ENCODE data around the gene ENPP3.
"Not testable (repeated sequence)": the region's sequence is repeated elsewhere in the genome, so short reads cannot be mapped to it uniquely, and the experiment has no call there.

The ENPP3 gene

DNA sequence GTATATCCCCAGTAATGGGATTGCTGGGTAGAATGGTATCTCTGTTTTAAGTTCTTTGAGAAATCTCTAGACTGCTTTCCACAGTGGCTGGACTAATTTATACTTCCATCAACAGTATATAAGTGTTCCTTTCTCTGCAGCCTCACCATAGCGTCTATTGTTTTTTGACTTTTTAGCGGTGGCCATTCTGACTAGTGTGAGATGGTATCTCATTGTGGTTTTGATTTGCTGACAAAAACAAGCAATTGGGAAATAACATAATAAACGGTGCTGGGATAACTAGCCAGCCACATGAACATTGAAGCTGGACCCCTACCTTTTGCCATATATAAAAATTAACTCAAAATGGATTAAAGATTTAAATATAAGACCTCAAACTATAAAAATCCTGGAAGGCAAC lies 49.9 kb downstream of the ENPP3 start:
- no peak for DNase-seq (ENCODE audit: low read depth)

DNA sequence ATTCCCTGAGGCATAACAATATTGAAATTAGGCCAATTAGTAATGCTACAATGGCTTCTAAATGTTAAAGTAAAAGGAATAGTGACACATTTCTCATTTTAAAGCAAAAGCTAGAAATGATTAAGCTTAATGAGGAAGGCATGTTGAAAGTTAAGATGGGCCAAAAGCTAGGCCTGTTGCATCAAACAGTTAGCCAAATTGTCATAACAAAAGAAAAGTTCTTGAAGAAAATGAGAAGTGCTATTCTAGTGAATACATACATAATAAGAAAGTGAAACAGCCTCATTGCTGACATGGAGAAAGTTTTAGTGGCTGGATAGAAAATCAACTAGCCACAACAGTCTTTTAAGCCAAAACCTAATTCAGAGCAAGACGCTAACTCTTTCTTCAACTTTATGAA lies 51.2 kb downstream of the ENPP3 start:
- DNase-seq (ENCODE audit: low read depth), result no peak

DNA sequence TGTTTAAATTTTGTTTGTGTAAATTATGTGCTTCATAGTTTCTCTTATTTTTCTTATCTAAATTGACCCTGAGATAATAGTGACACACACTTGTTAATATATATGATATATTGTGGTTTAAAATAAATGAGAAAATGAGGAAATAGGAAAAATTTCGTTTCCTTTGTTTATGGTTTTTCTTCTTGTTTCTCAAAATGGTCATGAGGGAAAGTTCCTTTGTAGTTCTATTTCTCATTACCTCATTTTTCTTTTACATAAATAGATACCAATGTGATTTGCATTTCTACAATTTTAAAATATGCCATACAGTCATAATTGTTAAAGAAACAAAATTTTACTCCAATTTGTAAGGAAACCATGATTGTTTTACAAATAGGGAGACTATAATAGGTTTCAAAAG lies 54.9 kb downstream of the ENPP3 start:
- DNase-seq (ENCODE audit: low read depth), result no peak

DNA sequence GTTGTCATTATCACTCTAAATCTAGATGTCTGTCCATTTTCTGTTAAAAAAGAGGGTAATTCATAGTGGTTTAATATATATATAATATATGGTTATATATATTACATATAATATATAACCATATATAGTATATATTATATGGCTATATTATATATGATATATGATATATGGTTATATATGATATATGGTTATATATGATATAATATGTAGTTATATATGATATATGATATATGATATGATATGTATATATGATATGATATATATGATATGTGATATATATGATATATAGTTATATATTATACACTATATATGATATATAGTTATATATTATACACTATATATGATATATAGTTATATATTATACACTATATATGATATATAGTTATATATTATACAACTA lies 55.5 kb downstream of the ENPP3 start:
- no peak for DNase-seq (ENCODE audit: low read depth)

DNA sequence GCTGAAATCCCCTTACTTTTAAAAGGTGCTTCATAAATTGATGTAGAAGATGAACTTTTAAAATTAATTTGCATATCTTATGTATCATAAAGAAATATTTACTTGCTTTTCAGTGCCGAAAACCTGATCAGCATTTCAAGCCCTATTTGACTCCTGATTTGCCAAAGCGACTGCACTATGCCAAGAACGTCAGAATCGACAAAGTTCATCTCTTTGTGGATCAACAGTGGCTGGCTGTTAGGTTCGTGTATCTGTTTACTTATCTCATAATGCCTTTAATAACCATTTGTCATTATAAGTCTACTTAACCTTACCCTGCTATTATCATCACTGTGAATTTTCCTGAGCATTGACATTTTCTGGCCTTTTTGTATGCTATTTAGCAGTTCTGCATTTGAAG lies 56.3 kb downstream of the ENPP3 start:
- DNase-seq (ENCODE audit: low read depth), result no peak

DNA sequence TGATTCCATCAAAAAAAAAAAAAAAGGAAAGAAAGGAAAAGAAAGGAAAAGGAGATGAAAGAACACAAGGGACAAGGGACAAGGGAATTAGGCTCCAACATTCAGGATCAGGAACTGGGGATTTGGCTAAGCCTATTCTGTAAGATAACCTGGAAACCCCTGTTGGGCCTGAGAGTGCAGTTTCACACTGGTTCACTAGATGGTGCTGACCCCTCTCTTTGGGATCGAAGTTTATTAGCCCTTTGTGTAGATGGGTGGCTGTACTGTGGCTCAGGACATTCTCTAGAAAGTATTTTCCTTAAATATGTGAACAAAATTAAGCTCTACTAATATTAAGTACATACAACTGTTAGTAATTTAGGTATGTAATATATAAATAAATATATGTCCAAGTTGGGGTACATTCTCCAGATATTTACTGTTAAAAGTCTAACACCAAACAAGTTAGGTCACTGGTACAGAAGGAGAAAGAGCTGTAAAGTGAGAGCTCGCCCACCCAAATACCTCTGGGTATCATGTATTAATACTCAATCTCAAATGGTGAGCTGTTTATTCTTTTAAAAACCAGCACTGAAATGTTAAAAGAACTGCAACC lies 57.8 kb downstream of the ENPP3 start:
- DNase-seq (ENCODE audit: low read depth), result no peak

DNA sequence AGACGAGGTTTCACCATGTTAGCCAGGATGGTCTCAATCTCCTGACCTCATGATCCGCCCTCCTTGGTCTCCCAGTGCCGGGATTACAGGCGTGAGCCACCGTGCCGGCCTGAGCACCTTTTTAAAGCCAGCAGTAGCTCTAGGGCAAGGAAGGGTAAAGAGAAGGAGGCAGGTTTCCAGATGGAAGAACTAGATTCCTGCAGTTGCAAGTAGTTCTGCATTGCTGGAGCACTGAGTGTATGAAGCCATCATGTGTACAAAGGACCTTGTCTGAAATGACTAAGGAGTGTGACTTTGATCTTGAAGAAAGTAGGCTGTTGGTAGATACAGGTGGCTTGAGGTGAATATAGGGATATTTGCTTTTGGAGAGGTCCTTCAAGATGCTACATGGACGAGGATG lies 59.9 kb downstream of the ENPP3 start:
- DNase-seq (ENCODE audit: low read depth), result no peak

DNA sequence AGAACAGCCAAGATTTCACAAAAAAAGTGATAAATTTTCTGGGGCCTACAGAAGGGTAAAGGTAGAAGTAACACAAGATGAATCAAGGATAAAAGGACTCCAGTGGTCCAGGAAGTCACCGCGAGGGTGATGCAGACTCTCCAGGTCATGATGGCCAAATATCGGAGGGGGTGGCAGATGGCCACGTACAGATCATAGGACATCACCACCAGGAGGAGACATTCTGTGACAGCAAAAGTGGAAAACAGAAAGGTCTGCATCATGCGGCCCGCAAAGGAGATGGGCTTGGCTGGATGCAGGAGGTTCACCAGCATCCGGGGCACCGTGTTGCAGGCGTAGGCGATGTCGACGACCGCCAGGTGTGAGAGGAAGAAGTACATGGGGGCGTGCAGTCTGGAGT lies 63.7 kb downstream of the ENPP3 start:
- DNase-seq (ENCODE audit: low read depth), result not testable (repeated sequence)

DNA sequence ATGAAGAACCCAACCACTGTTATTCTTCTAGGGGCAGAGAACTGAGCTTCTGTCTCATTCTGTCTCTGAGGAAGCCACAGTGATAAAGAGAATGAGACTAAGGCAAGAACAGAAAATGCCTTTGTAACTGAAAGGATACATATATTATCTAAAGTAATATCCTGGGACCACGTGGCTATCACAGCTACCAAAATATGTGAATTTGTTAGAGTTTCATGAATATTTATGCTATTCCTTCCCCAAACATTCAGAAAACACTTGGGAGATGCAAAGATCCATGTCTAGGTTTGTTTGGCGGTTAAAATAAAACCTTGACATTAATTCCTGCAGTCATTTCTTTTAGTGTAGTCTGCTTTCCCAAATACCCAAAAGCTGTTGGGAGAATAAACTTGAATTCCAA lies 66.8 kb downstream of the ENPP3 start:
- DNase-seq (ENCODE audit: low read depth), result not testable (repeated sequence)

DNA sequence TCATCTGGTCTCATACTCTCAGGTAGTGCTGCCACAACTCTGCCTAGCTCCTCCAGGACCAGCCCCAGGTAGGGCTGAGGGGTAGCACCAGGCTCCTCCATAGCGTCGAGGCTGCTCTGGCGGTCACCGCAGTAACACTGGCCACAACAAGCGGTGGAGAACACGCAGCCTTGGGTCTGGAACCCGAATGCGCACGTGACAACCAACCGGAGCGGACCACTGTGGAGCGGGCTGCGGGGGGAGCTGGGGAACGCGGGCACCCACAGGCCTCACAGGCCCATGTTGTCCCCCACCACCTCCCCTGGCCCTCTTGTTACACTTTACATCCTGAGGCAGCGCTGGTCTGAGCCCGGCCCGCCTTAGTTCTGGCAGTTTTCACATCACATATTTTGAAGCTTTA lies 73.8 kb downstream of the ENPP3 start, which contains the start of gene CTAGE9:
CTAGE9 (minus strand) TSS at position 101 of the 400 bp plus-strand sequence; CDS start at position 101, 0 bp downstream.
- not testable (repeated sequence) for DNase-seq (ENCODE audit: low read depth)

DNA sequence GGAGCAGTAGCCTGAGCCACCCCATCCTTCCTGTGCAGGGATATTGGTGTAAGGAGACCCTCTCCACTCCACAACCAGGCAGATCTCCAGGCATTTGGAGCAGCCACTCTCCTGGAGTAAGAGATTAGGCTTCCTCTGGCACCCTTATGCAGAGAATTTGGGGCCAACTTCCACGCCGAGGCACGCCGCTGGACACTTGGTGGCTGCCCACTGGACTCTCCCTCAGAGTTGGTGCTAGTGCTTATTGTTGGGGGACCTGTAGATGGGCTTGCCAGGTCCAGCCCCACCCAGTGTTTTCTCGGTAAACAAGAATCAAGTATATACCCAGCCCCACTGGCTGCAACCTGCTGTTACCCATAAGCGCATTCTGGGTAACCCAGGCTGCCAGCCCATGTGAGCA lies 78.5 kb downstream of the ENPP3 start:
- not testable (repeated sequence) for DNase-seq (ENCODE audit: low read depth)

DNA sequence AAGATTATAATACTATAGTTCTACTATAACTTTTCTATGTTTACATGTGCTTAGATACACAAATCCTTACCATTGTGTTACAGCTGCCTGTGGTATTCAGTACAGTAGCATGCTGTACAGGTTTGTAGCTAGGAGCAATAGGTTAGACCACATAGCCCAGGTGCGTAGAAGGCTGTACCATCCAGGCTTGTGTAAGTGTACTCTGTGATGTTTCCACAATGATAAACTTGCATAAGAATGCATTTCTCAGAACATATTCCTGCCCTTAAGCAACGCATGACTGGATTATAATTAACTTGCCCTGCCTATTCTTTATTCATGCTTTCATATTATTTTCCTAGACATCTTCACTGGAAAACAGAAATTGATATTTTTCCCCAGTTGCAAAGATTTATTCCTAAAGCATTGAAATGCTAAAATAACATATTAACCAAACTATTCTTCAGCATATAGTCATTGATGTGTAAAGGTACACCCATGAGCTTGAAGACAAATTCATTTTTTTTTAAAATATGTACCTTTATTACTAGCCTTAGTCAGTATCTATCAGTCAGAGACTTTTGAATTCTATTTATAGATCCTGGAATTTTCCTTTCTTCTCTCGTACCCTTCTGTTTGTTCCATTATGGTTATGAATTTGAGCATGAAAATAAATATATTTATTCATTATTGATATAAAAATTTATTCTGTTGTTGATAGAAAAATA lies 80.9 kb downstream of the ENPP3 start:
- DNase-seq (ENCODE audit: low read depth), result no peak

DNA sequence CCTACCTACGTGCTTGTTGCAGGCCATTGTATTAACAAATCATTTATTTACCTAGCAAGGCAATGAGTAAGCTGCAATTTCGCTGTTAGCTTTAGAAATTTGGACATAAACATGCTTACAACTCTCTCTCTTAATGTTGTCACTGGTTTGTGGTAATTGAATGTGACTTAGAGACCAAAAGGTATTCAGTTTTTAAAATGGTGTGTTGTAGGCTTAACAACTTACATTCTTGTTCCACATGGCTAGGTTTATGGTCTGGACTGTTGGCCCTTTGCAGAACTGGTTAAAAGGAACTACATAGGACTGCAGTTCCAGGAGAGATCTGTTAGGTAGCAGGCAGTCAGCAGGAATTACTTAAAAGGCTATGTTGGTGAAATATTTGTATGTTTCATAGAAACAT lies 84.1 kb downstream of the ENPP3 start:
- DNase-seq (ENCODE audit: low read depth), result no peak

DNA sequence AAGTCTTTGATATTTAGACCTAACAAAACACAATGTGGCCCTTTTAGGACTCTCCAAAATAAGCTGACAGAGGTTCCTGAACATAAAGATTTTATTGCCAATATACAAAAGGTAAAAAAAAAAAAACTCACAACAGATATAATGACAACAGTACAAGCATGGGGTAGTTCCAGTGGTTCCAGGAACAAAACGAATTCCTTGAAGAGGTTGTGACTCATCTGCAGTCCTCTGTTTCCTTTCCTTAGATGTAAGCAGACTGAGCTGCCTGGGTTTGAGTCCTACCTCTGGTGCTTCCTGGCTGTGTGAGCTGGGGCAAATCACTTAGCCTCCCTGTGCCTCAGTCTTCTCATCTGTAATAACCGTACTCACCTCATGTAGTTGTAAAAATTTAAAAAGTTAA lies 87.0 kb downstream of the ENPP3 start:
- no peak for DNase-seq (ENCODE audit: low read depth)

DNA sequence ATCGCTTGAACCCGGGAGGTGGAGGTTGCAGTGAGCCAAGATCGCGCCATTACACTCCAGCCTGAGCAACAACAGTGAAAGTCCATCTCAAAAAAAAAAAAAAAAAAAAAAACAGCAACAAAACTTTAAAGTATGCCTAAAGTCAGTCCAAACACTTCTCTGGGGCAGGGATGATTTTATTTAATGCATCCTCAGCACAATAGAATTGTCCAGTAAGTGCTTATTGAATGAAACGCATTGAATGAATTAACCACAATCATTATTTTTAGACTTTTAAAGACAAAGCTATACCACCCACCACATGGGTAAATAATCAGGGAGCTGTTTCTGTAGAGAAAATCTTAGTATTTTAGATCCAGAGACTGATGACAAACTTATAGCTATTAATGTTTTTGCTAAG lies 90.4 kb downstream of the ENPP3 start:
- DNase-seq (ENCODE audit: low read depth), result no peak

DNA sequence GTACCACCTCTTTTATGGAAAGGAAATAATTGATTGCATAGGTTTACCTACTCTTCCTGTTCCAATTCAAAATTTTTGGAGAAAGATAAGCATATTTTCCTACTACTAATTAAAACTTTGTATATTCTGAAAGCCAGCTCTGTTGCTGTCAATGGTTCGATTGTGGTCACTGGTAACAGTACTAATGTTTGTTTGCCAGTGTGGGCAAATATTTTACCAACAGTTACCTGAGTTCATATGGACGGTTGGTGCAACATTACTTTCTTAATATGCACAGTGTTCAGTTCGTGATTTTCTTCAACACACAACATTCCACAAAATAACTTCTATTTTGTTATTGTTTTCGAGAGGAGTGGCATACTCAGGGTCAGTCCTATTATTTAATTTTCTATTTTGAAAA lies 90.8 kb downstream of the ENPP3 start:
- DNase-seq (ENCODE audit: low read depth), result no peak

DNA sequence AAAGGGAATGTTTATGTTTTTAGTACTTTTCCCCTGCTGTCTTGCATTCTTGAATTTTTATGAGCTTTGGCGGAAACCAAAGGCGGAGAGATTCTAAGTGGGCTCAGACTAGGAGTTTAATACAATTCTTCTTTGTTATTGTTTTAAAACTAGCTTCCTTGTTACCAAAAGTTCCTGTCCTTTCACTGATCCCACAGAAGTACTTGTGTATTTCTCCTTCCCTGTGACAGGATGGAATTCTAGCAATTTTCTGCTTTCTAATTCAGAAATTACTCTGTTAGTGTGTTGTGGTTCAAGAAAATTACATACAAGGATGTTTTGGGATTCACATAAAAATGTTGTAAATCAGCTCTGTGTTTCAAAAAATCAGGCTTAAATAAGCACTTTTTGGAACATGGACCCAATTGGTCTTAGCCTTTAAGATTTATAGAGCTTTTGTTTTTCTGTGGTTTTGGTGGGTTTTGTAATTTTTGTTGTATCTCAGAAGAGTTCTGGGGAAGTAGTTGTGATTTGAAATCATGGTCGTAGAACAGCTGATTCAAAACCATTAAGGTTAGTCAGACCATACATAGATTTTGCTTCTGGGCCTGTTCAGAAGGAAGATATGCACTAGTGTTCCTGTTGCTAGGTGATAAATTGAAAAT lies 91.3 kb downstream of the ENPP3 start:
- no peak for DNase-seq (ENCODE audit: low read depth)

DNA sequence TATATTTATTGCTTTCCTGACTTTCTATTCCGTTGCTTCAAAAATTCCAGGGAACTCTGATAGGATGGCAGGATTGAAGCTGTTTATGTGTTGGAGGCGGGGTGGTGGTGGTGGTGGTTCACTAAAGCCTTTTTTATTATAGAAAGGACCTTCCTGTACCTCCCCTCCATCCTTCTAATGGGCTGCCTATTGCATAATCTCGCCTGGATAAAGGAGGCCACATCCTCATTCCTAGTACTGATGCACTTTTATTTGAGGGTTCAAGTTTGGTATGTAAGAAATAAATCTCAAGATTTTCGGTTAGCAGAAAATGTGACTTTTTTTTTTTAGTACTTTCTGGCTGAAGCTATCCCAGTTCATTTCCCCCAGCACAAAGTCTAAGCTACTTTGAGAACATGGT lies 92.4 kb downstream of the ENPP3 start:
- no peak for DNase-seq (ENCODE audit: low read depth)

DNA sequence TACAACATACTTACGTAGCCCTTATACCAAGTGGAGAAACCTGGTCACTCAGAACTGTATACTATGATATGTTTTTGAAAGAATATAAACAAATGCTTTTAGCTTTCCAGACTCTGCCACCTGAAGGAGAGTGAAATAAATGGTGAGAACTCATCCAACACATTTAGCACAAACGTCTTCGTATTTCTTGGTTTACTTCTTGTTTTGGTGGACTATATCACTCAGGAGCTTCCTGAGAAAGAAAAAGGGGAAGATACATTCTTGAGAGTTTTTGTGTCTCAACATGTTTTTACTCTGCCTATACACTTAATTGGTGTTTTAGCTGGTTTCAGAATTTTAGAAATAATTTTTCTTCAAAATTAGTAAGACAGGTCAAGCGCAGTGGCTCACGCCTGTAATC lies 93.2 kb downstream of the ENPP3 start:
- no peak for DNase-seq (ENCODE audit: low read depth)

DNA sequence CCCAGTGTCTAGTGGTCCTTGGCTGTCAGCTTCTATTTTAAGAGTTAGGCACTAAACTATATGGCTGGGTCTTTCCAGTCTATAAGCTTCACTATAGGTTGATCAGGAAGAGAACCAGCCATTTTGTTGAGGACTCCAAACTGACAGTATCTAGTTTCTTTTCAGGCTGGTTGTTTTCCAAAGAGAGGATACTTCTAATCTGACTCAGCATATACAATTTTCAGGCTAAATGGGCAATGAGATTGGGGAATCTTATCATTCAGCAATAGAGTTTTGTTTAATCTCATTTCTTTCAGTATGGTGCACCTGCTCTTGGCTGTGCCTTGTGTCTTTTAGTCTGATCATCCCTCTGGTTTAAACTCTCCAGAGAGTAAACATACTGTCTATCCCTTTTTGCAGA lies 94.1 kb downstream of the ENPP3 start:
- DNase-seq (ENCODE audit: low read depth), result no peak

DNA sequence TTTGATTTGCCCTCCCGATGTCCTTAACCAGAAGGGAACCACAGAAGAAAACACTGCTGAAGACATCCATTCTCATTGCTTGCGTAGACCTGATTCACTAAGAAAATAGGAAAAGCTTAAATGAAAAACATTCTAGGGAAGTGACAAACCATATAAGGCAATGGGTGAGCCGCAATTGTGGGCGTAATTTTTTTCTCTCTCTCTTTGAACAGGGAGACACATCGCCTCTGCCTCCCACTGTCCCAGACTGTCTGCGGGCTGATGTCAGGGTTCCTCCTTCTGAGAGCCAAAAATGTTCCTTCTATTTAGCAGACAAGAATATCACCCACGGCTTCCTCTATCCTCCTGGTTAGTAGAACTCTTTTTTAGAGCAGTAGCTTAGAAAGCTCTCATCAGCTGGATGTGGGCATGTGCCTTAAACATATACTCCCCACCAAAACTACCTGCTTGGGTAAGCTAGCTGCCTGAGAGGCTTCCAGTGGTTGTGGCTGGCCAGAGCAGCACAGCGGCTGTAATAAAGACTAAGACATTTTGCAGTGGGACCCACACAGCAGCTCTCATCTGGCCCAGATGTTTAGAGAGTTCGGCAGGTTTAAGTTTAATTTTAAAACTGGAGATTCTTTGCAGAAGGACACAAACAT lies 96.4 kb downstream of the ENPP3 start:
- no peak for DNase-seq (ENCODE audit: low read depth)

DNA sequence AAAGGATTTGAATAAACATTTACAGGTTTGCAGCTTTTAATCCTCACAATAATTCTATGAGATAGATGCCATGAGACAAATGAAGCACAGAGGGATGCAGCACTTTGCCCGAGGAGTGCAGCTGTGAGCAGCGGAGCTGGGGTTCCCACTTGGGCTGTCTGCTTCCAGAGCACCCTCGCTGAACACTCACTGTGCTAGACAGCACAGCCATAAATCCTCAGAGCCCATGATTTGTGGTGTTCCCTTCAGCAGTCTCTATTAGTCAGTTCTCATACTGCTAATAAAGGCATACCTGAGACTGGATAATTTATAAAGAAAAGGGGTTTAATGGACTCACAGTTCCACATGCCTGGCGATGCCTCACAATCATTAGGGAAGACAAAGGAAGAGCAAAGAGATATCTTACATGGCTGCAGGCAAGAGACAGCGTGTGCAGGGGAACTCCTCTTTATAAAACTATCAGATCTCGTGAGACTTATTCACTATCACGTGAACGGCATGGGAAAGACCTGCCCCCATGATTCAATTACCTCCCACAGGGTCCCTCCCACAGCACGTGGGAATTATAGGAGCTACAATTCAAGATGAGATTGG lies 99.0 kb downstream of the ENPP3 start:
- DNase-seq (ENCODE audit: low read depth), result no peak

DNA sequence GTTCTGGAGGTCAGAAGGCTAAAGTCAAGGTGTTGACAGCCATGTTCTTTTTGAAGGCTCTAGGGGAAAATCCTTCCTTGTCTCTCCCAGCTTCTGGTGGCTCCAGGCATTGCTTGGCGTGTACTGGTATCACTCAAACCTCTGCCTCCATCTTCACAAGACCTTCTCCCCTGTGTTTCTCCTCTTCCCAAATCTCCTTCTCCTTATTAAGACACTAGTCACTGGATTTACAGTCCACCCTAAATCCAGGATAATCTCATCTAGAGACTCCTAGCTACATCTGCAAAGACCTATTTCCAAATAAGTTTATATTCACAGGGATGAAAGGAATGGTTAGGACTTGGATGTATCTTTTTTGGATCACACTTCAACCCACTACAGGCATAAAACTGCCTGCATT lies 99.7 kb downstream of the ENPP3 start:
- no peak for DNase-seq (ENCODE audit: low read depth)
